CD4-positive, alpha-beta T cell treated with Interleukin-4 for 4 hours (primary cell): Measurements from ENCODE around the gene THSD7A.

Experiments used
- DNase-seq: peaks from one replicate; pipeline ENCODE4 v3.0.0-alpha.2; 2020

The THSD7A gene, protein sequence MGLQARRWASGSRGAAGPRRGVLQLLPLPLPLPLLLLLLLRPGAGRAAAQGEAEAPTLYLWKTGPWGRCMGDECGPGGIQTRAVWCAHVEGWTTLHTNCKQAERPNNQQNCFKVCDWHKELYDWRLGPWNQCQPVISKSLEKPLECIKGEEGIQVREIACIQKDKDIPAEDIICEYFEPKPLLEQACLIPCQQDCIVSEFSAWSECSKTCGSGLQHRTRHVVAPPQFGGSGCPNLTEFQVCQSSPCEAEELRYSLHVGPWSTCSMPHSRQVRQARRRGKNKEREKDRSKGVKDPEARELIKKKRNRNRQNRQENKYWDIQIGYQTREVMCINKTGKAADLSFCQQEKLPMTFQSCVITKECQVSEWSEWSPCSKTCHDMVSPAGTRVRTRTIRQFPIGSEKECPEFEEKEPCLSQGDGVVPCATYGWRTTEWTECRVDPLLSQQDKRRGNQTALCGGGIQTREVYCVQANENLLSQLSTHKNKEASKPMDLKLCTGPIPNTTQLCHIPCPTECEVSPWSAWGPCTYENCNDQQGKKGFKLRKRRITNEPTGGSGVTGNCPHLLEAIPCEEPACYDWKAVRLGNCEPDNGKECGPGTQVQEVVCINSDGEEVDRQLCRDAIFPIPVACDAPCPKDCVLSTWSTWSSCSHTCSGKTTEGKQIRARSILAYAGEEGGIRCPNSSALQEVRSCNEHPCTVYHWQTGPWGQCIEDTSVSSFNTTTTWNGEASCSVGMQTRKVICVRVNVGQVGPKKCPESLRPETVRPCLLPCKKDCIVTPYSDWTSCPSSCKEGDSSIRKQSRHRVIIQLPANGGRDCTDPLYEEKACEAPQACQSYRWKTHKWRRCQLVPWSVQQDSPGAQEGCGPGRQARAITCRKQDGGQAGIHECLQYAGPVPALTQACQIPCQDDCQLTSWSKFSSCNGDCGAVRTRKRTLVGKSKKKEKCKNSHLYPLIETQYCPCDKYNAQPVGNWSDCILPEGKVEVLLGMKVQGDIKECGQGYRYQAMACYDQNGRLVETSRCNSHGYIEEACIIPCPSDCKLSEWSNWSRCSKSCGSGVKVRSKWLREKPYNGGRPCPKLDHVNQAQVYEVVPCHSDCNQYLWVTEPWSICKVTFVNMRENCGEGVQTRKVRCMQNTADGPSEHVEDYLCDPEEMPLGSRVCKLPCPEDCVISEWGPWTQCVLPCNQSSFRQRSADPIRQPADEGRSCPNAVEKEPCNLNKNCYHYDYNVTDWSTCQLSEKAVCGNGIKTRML (N-terminal part only)

DNA sequence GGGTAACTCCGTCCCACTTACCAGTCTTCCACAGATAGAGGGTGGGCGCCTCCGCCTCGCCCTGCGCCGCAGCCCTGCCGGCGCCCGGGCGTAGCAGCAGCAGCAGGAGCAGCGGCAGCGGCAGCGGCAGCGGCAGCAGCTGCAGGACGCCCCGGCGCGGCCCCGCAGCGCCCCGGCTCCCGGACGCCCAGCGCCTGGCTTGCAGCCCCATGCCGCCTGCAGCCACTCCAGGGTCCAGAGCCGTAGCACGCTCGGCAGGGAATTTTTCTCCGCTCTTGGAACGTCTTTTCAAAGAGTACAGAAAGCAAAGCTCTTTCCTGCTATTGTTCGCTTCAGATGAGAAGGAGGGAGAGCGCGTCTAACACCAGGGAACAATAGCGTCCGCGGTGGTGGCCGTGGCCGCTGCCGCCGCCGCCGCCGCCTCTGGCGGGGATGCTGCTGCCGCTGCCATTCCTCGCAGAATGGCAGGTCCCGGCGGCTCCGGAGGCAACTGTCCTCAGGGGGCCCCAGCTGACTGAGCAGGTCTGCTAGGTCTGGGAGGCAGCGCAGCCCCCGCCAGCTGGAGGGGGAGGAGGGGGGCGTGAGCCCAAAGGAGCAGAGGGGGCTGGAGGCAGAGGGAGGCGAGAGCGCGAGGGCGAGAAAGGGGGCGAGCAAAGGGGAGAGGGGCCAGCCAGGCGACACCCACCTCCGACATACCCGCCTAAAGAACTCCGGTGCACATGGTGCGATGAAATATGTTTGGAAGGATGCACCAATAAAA lies at the start of gene THSD7A:
THSD7A (minus strand) TSS at position 463 of the 760 bp plus-strand sequence; CDS start at position 211, 252 bp downstream.
- DNase-seq: no peak

DNA sequence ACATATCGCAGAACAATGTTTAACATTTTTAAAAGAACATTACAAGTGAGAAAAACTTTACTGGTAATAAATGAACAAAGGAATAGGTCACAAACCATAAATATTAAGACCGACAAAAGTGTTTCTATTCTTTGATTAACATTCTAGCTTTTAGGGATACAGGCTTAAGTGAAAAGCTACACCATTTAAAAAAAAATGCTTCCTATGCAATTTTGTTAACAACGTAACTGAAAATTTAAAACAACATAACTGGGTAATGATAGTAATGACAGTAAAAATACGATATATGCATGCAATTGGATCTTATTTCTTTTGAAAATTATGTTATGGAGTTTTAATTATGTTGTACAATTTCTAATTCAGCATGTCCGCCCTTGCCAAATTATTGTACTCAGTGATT lies 49.7 kb upstream of the THSD7A start:
- DNase-seq: no peak

DNA sequence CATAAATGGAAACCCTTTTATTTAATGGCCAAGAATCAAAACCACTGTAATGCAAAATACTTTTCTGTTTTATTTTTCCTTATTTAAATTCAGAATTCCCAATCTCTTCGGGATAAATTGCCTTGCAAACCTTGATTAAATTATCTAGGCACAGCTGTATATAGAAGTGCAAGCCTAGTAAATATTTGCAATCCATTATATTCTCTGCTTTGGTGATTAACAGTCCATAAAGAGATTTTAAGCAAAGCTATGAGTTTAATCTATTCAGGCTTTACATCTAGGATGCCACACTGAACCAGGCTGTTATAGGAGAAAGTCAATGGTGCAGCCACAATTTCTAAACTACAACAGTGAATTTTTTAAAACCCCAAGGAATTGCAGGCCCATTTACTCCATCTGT lies 43.6 kb upstream of the THSD7A start:
- DNase-seq: no peak

DNA sequence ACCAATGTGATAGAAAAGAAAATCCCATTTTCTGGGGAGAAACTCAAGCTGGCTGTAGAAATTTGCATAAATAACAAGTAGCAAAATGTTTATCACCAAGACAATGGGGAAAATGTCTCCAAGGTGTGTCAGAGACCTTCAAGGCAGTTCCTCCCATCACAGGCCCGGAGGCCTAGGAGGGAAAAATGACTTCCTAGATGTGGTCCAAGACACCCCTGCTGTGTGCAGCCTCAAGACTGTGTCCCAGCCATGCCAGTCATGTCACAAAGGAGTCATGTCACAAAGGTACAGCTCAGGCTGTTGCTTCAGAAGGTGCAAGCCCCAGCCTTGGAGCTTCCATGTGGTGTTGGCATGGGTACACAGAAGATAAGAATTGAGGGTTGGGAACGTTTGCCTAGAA lies 33.7 kb upstream of the THSD7A start:
- no peak for DNase-seq

DNA sequence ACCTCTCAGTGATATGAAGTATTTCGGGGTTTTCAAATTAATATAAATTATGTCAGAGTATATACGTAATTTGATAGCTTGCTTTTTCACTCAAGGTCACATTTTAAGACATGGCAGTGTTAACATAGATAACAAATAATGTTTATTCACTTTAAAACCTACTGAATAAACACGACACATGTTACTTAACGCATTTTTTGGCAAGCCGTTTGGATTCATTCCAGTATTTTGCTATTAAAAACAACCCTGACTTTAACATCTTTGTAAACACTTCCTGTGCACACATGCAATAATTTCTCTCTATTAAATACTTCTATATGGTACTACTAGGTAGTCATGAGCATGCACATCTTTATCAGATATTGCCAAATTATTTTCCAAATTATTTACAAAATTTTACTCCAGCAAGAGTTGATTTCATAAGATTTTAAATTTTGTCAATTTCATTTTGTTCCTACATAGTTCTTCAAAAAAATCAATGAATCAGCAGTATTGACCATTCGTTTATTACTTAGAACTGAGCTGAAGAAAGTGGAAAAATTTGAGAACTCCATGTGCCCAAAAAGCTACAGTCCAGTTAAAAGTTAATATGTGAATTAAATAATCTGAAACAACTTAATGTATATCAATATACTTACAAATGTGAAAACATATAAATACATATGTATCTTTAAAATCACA lies 26.8 kb upstream of the THSD7A start:
- DNase-seq: no peak

DNA sequence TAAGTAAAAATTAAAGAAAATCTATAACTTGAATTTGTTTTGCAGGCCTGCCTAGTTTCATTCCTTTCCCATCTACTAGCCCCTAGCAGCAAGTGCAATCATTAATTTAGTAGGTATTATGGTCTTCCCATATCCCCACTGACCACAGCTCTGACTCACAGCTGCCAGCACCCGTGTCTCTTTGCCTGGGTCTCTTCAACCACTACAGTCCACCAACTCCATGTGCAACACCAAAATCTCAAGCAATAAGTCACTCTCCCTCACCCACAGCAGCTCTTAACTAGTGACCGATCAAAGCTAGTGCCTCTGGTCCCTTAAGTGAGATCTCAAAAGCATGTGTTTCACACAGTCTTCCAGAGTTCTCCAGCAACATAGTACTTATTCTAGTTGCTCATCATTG lies 26.0 kb upstream of the THSD7A start:
- no peak for DNase-seq

DNA sequence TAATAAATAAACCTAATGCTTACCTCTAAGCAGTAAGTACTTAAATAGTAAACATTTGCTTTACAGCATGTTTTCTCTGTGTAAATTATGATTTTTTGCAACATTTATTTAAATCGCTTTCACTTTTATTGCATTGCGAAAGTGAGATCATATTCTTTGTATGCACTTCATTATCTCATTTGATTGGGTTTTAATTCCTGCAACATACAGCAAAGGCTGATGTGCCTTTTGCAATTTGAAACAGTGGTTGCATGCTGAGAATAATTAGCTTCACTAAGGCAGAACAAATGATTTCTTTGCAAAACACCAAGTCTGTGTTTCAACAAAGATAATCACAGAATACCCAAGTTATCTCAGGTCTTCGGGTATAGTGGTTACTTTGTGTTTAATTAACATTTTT lies 16.3 kb upstream of the THSD7A start:
- DNase-seq: no peak

DNA sequence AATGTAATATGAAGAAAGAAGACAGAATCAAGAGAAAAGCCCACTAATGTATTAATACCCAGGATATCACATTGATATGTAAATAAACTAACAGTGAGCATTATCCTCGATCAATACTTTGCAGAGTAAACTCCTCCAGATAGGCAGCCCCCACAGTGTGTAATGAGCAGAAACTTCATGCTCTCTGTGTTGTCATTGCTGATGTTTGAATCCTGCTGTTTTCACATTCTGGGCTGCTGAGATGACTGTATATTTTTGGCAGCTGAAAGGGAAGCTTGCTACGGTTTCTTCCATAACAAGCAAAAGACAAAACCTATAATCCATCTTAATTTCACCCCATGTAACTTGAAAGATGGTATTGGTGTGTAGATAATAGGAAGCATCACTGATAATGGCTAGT lies 15.3 kb upstream of the THSD7A start:
- no peak for DNase-seq

DNA sequence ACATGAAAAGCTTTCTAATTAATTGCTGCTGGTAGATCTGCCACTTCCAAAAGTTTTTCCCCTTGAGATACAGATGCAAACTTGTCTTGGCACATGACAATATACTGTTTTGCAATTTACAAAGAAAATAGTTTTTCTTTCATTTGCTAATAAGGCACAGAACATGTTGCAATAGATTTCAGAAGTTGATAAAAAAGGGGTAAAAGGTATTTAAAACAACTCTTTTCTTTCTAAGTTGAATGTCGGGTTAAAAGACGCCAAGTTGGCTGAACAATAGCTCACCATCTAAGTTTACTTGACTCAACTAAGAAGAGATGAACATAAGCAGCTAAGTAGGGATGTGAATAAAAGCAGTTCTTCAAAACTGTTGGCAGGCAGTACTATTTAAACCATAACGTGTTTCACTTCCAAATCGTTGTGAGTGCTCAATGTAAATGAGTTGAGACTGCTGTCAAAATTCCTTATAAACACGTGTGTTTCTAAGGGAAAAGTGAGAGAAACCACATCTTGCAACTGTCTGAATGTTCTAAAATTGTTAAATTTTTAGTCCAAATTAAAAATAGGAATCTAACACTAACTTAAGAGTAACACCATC lies 14.5 kb upstream of the THSD7A start:
- no peak for DNase-seq

DNA sequence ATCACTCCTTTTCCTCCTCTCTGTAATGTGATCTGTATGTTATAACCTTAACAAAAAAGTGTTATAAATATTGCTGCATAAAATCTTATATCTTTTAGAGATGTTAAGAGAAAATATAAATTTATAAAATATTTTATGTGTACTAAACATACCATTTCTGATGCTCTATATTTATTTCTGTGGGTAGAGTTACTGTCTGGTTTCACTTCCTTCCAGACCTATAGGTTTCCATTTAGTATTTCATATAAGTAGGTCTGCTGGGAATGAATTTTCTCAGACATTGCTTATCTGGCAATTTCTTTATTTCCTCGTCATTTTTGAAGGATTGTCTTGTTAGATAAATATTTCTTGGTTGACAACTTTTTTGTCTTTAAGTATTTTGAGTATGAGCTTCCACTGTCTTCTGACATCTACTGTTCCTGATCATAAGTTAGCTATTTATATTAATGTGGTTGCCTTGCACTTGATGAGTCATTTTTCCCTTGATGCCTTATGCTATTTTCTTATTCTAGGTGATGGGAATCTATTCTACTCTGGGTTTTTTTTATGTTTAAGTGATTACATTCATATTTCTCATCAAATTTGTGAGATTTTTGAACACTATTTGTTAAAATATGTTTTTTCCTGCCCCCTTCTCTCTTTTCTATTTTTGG lies 11.2 kb upstream of the THSD7A start:
- DNase-seq: no peak

DNA sequence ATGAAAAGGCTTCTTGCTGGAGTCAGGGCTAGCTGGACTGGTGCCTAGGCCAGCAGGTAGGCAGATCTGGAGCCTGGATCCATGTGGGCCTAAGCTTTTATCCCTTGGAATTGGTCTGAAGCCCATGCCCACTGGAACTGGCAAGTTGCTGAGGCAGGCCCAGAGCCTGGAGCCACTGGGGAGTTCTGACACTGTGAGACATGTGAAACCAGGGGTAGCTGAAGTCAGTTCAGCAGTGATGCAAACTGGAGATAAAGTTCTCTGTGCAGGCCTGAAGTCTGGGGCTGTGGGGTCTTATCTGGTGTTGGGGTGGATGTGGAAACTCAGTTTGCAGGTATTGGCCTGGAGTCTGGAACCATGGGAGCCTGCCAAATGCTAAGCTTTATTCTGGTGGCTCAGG lies 9.7 kb upstream of the THSD7A start:
- no peak for DNase-seq

DNA sequence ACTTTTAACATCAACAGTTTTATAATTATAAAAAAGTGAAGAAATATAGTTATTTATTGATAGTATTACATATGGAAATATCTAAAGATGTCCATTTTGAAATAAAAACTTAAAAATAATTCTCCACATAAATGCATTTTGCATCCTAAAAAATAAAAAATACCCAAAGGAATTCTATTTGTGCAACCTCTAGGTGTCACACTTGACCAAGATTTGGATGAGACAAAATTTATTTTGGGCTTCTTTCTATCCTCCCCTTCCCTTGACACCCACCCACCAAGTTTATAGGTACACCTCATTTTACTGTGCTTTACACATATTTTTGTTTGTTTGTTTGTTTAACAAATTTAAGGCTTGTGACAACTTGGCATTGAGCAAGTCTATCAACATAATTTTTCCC lies 3.3 kb upstream of the THSD7A start:
- DNase-seq: no peak

DNA sequence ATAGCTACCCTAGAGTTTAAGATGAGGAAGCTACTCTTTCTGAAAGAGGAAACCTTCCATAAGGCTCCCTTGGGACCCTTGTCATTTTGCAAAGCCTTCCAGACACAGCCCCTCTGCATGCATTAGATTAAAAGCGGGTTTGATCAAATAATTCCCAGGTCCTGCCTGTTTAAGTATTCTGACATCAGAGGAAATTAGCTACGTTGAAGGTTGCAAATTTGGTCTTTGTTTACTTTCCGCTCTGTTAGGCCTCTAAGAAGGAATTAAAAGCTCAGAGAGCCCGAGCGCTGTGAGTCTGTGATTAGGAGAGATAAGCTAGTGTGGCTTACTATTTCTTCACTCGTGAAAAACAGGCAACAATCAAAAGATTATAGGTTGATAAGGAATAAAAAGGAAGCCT lies 1.4 kb upstream of the THSD7A start:
- no peak for DNase-seq

DNA sequence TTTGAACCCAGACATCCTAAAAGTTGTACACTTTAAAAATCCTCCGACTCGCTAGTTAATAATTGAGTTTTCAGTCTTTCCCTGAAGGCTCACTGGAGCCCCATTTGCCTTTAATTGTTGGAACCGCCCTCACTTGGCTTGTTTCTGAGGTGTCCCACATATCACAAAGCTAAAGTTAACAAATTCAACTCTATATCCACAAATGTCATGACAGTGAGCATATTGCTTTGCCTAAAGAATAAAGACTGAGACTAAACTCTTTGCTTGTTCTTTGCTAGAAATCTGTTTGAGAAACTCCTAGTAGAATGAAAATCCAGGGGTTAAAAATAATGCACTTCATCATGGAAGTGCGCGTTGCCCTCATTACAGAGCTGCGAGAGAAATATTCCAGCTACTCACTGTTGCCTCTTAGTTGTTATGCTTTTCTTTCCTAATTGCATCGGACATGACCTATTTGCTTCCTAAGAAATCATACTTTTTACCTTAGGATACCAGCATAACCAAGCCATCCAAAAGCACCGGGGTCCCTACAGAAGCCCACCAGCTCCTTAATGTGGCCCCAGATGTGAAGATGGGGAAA lies 752 bp downstream of the THSD7A start:
- DNase-seq: no peak

DNA sequence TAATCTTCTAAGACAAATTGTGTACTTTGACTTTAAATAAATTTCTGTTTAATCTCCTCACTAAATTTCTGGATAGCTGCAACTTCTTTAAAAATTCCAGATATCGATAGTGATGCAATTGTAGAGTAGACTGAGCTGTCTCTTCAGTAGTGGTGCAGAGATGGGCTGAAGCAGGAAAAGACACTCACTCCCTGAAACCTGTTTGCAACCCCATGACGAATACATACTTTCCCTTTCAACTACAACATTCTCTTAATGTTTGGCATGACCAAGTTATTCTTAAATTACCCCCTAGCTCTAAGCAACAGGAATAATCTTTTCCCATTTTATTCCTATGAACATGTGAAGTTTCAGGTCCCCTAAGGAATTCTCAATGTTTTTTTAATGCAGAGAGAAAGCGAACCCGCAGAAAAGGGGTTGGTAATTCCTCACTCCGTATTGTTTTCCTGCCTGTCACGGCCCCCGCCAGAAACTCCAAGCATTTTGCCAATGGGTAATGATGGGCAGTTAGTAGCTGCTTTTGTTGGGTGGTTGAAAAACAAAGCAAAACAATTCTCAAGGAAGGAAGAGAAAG lies 1.3 kb downstream of the THSD7A start:
- DNase-seq: no peak

DNA sequence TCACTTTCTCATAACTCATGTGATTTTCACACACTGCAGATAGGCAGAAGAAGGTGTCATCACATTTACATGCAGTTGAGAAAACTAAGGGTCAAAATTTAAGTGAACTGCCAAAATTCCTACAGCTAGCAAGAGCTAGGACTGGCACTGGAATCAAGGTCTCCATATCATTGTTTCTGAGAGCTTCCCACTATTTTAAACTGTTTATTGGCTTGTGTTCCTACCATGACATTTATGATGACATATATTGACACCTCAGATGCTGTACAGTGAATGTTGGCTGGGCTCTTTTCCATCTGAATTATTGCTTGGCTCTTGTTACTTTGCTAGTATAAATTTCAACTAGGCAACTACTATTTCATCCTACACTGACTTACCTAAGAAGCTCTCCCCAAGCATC lies 2.0 kb downstream of the THSD7A start:
- DNase-seq: no peak

DNA sequence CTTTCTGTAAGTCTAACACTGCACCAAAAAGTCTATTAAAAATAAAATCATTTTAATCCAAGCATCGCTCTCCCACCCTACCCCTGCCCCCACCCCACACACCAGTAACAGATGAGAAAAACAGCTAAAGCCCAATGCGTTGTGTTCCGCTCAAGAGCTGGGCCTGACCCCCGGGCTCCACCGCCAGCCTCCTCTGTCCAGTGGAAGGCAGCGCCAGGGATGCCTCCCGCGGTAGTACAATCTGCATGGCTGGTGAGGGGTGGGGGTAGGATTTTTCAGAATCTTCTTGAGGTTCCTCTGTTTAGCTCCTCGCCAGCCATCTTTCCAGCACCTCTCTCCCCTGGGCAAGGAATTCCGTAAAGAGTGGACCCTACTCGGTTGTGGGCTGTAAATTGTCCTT lies 12.1 kb downstream of the THSD7A start:
- no peak for DNase-seq

DNA sequence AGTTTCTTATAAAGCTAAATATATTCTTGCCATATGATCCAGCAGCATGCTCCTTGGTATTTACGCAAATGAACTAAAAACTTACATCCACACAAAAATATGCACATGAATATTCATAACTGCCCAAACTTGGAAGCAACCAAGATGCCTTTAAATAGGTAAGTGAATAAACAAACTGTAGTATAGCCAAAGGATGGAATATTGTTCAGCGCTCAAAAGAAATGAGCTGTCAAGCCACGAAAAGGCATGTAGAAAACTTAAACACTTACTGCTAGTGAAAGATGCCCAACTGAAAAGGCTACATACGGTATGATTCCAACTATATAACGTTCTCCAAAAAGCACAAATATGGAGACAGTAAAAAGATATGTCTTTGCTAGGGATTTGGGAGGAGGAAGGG lies 12.7 kb downstream of the THSD7A start:
- no peak for DNase-seq

DNA sequence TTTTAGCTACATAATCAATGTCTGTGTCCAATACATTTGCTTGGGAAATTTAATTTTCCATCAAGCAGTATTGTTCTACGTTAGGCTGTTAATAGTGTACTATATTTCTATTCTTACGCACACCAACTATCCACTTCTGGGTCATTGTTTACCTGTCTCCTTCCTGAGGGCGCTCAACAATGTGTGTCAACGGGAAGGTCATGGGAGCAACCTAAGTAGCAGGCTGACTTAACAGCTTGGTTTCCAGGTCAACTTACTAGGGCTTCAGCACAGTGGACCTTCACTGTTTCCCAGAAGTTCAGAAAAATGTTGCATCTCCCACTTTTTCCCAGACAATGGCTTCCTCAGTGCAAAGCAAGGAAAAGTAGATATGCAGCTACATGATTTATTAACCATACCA lies 13.7 kb downstream of the THSD7A start:
- no peak for DNase-seq

DNA sequence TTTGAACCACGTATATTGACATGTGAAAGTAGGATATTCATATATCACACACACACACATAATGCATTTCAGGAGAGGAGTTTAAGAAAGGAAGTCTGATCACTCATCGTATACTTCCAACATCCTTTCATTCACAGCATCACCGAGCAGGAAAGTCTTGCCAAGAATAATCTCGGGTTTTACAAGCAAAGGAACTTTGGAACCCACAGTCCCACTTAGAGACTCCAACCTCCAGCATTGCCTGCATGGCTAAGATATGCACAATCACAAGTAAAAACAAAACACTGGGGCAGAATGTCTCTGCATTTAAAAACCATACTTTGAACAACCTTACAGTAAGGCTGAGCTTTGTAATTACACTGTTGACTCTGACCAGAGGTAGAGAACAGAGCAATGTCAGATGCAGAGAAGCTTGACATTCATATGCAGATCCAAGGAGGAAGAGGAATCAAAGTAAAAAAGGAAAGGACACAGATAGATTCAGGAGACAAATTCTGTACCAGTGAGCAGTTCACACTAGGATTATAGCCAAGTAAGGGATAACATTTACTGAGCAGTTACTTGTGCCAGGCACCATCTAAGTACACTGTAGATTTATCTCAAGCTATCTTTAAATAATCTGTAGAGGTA lies 14.8 kb downstream of the THSD7A start:
- no peak for DNase-seq
